Mammary epithelial cell (primary cell): ENCODE data around the gene DCANP1.

ENCODE experiments used
- CTCF ChIP-seq, 2 donors: IDR thresholded peaks in 1 of 2; conservative IDR thresholded peaks in 1 of 2; 2 replicates each; pipeline ENCODE4 v1.5.1; 2011 to 2012; ENCODE audit warnings: inconsistent platforms in 2 of 2, low read length in 2 of 2, mild to moderate bottlenecking in 2 of 2, control low read depth in 1 of 2, low read depth in 1 of 2; ENCODE audit not compliant: insufficient read depth in 1 of 2; ENCODE audit errors: extremely low read depth in 1 of 2
- EZH2 ChIP-seq: IDR thresholded peaks from 2 replicates; pipeline ENCODE4 v1.6.1; 2012; ENCODE audit warnings: low read length, inconsistent platforms, borderline replicate concordance

GRCh38 chr5:135482381-135482933 lies 35.3 kb upstream of the DCANP1 start:
- TF ChIP-seq CTCF (conservative IDR thresholded peaks at IDR 0.05 in 1 of 2, IDR thresholded peaks at IDR 0.05 in 1 of 2; ENCODE audit: extremely low read depth in 1 of 2, insufficient read depth in 1 of 2, low read depth in 1 of 2, low read length in 2 of 2), result no peak
- no peak for TF ChIP-seq EZH2
